Ovary (tissue), 9 donors: Measurements from ENCODE around the gene KRT8. TPM values are rescaled to one million over a fixed set of nuclear protein-coding genes. Genes with fewer than 3 reads are reported as not detected.

Experiments used
- DNase-seq, 5 donors: peaks; one replicate each; pipeline ENCODE4 v3.0.0-alpha.2; 2019 to 2020
- H3K27ac ChIP-seq, 2 donors: fragments of 200-600 bp; one replicate each; pipeline versions ENCODE4 v1.5.1 to v1.8.0; 2019 to 2022
- H3K27me3 ChIP-seq: fragments of 200-600 bp; one replicate; pipeline ENCODE4 v1.8.0; 2022
- H3K36me3 ChIP-seq: fragments of 200-600 bp; sonication (generic); one replicate; pipeline ENCODE4 v1.5.1; 2019
- H3K4me1 ChIP-seq: one replicate; pipeline ENCODE4 v1.8.1; 2013; ENCODE audit warnings: mild to moderate bottlenecking, moderate library complexity; ENCODE audit not compliant: insufficient read depth
- H3K4me3 ChIP-seq: fragments of 200-600 bp; sonication (generic); one replicate; pipeline ENCODE4 v1.5.1; 2017
- H3K9me3 ChIP-seq, 2 donors: fragments of 200-600 bp in 1 of 2; sonication (generic) in 1 of 2; one replicate each; pipeline versions ENCODE4 v1.5.1 to v1.8.1; 2013 to 2019; ENCODE audit warnings: mild to moderate bottlenecking in 1 of 2, moderate library complexity in 1 of 2
- CTCF ChIP-seq, 3 donors: fragments of 450-650 bp in 2 of 3; fragments of 200-600 bp in 1 of 3; IDR thresholded peaks; one replicate each; pipeline versions ENCODE4 v1.5.1 to v1.8.0; 2016 to 2022; ENCODE audit warnings: antibody characterized with exemption in 3 of 3, mild to moderate bottlenecking in 1 of 3
- EP300 ChIP-seq: sonication (generic); formaldehyde crosslinking; IDR thresholded peaks from one replicate; pipeline ENCODE4 v1.6.1; 2017; ENCODE audit warnings: antibody characterized with exemption
- POLR2A ChIP-seq: fragments of 450-650 bp; IDR thresholded peaks from one replicate; pipeline ENCODE4 v1.6.1; 2017; ENCODE audit warnings: antibody characterized with exemption, mild to moderate bottlenecking, moderate library complexity
- WGBS, 3 donors: extraction: QIAGEN DNeasy Blood & Tissue Kit in 1 of 3; methylation state at CpG; one replicate each; pipeline versions ENCODE4 v1.1.5 to v1.1.7; 2013 to 2017; 5-methylcytosine and 5-hydroxymethylcytosine counted together
- intact Hi-C, 4 donors: fragments of 100-400 bp; cut with DNase I; formaldehyde crosslinking; loops; one replicate each; pipeline versions ENCODE4 v1.11.0 to v1.15.1; 2022 to 2023
- polyA plus RNA-seq, 2 donors: library from polyadenylated mRNA; stranded (reverse); fragments of 200-250 nt in 1 of 2; fragments of 350-450 nt in 1 of 2; fragmentation: Illumina TruSeq in 1 of 2; extraction: RNeasy Lipid Tissue Mini Kit (QIAGEN cat#74804) in 1 of 2; gene quantifications; one replicate each; pipeline ENCODE4 v1.2.3, GENCODE V29; 2013 to 2014
- total RNA-seq, 7 donors: library from RNA; depleted of rRNA in 2 of 7; stranded (reverse); fragments of >200 nt in 2 of 7; fragmentation: NEBNext Ultra II Directional in 3 of 7; extraction: Animal tissue kit (Norgen Biotek cat#: 25700) in 3 of 7; gene quantifications; one replicate each; pipeline versions ENCODE4 v1.1.0 to v1.2.4, GENCODE V29; 2016 to 2023
- donor health status: DM: no; HTN: no; CAD: no; lungs with moderate emphysema.
- donor health status: DM: no; HTN: no; CAD: no.
- donor health status: Bipolar disorder and iron deficiency.
- donor health status: DM: yes; HTN: yes; CAD: no.
- donor health status: DM: no; HTN: no; CAD: no.
- donor health status: DM: yes; HTN: yes; CAD: no.

Gene KRT8
- total and polyA plus RNA-seq, 9 donors = 2.7 to 663 (median 43.7) TPM

GRCh38 chr12:52910248-52910883 is 5.5 kb upstream of the KRT8 start:
- Histone ChIP-seq H3K4me1 (no peaks in the 10 kb centered on the region), H3K36me3 (no peaks in the 10 kb centered on the region), H3K27me3 (no peaks in the 10 kb centered on the region), H3K4me3 (no peak overlapping the region), H3K9me3 (no peaks in the 10 kb centered on the region), H3K27ac (no peak overlapping the region)
- TF ChIP-seq EP300 = no peak
- TF ChIP-seq POLR2A = no peak
- no peak for TF ChIP-seq CTCF (IDR thresholded peaks at IDR 0.05)
- no peak for DNase-seq
- 84 to 86% (median 85%) methylated on average over 10 of the region's 10 CpGs for WGBS, 3 donors
- intact Hi-C loops = no loop called here

- Histone ChIP-seq H3K27me3 (no peaks in the 10 kb centered on the region), H3K36me3 (no peaks in the 10 kb centered on the region), H3K4me1 (no peaks in the 10 kb centered on the region), H3K27ac (no peak overlapping the region), H3K9me3 (no peaks in the 10 kb centered on the region), H3K4me3 (no peak overlapping the region)
- 88 to 93% (median 89%) methylated on average over 3 of the region's 3 CpGs for WGBS, 3 donors
- no peak for DNase-seq
- intact Hi-C loops = no loop called here
- TF ChIP-seq POLR2A = no peak
- no peak for TF ChIP-seq CTCF (IDR thresholded peaks at IDR 0.05)
- TF ChIP-seq EP300 = no peak
Measured at GRCh38 chr12:52909796-52910195, 4.9 kb upstream of the KRT8 start.

- H3K27me3 ChIP-seq = no peaks in the 10 kb centered on the region
- H3K9me3 ChIP-seq = no peaks in the 10 kb centered on the region
- 72 to 89% (median 83%) methylated on average over 2 of the region's 2 CpGs for WGBS, 3 donors
- no peak for TF ChIP-seq CTCF (IDR thresholded peaks at IDR 0.05)
- no peak for TF ChIP-seq POLR2A
- TF ChIP-seq EP300 = no peak
- H3K4me1 ChIP-seq = no peaks in the 10 kb centered on the region
- no peak overlapping the region for H3K27ac ChIP-seq
- no peak overlapping the region for H3K4me3 ChIP-seq
- intact Hi-C loops = no loop called here
- no peak for DNase-seq
- H3K36me3 ChIP-seq = no peaks in the 10 kb centered on the region
Measured at GRCh38 chr12:52909331-52909730, 4.5 kb upstream of the KRT8 start.

- intact Hi-C loops = no loop called here
- H3K27me3 ChIP-seq = no peaks in the 10 kb centered on the region
- 35 to 46% (median 36%) methylated on average over 7 of the region's 7 CpGs for whole genome bisulfite sequencing, 3 donors
- H3K9me3 ChIP-seq = no peaks in the 10 kb centered on the region
- H3K4me1 ChIP-seq = peaks cover 2% of the 10 kb centered on the region
- no peaks in the 10 kb centered on the region for H3K36me3 ChIP-seq
- DNase-seq = peak in 4 of 5 donors; percentile 28 to 53 (median 40)
- TF ChIP-seq CTCF (IDR thresholded peaks at IDR 0.05) (no peak), EP300 (no peak), POLR2A (no peak)
- H3K4me3 ChIP-seq = no peak overlapping the region
- no peak overlapping the region for H3K27ac ChIP-seq
Measured at GRCh38 chr12:52907092-52907810, 2.4 kb upstream of the KRT8 start.
